HepG2 (cell line): ENCODE measurements around the gene BTBD1. TPM values are rescaled to one million over a fixed set of nuclear protein-coding genes. Genes with fewer than 3 reads are reported as not detected.

Source experiments
- CEBPG ChIP-seq: IDR thresholded peaks from 2 replicates; pipeline ENCODE4 v1.6.1; 2016
- FOSL2 ChIP-seq: sonication (generic); formaldehyde crosslinking; IDR thresholded peaks from 2 replicates; pipeline ENCODE4 v1.4.0; 2020; ENCODE audit warnings: missing genetic modification reagents
- FOXC1 ChIP-seq: sonication (generic); formaldehyde crosslinking; IDR thresholded peaks from 2 replicates; pipeline ENCODE4 v1.8.0; 2022; ENCODE audit warnings: mild to moderate bottlenecking, missing genetic modification reagents, borderline replicate concordance
- GMEB1 ChIP-seq: sonication (generic); formaldehyde crosslinking; IDR thresholded peaks from 2 replicates; pipeline ENCODE4 v1.5.1; 2020; ENCODE audit warnings: missing genetic modification reagents, mild to moderate bottlenecking, borderline replicate concordance
- KLF15 ChIP-seq: sonication (generic); formaldehyde crosslinking; IDR thresholded peaks from 2 replicates; pipeline ENCODE4 v1.8.1; 2023; ENCODE audit warnings: borderline replicate concordance, mild to moderate bottlenecking, inconsistent platforms, missing genetic modification reagents, mixed read lengths
- MAZ ChIP-seq, 2 experiments: sonication (generic) in 1 of 2; formaldehyde crosslinking in 1 of 2; IDR thresholded peaks; 2 replicates each; pipeline versions ENCODE4 v1.5.0 to v1.6.1; 2012 to 2020; ENCODE audit warnings: low read depth in 2 of 2, mild to moderate bottlenecking in 2 of 2, borderline replicate concordance in 1 of 2, improper control_type of control experiment in 1 of 2, low read length in 1 of 2, missing genetic modification reagents in 1 of 2, moderate library complexity in 1 of 2
- MTA3 ChIP-seq: sonication (generic); formaldehyde crosslinking; IDR thresholded peaks from 2 replicates; pipeline ENCODE4 v1.4.0; 2020; ENCODE audit warnings: missing genetic modification reagents
- SMARCC2 ChIP-seq: fragments of 450-650 bp; IDR thresholded peaks from 2 replicates; pipeline ENCODE4 v1.6.1; 2017; ENCODE audit warnings: antibody characterized with exemption, mild to moderate bottlenecking
- SNAPC5 ChIP-seq: sonication (generic); formaldehyde crosslinking; IDR thresholded peaks from 2 replicates; pipeline ENCODE4 v1.8.1; 2023; ENCODE audit warnings: mild to moderate bottlenecking, missing genetic modification reagents, borderline replicate concordance
- SNRNP70 ChIP-seq: fragments of 200-400 bp; formaldehyde crosslinking; IDR thresholded peaks from 2 replicates; pipeline ENCODE4 v1.6.1; 2017; ENCODE audit warnings: mild to moderate bottlenecking, low read depth, low read length, moderate library complexity
- XBP1 ChIP-seq: sonication (generic); formaldehyde crosslinking; IDR thresholded peaks from 2 replicates; pipeline ENCODE4 v1.5.0; 2020; ENCODE audit warnings: missing genetic modification reagents
- ZFP82 ChIP-seq: sonication (generic); formaldehyde crosslinking; IDR thresholded peaks from 2 replicates; pipeline ENCODE4 v1.5.1; 2020; ENCODE audit warnings: mild to moderate bottlenecking, missing genetic modification reagents, borderline replicate concordance
- ZKSCAN1 ChIP-seq: fragments of 150-350 bp; IDR thresholded peaks from 2 replicates; pipeline ENCODE4 v1.6.1; 2014; ENCODE audit warnings: low read length
- ZNF460 ChIP-seq: sonication (generic); formaldehyde crosslinking; IDR thresholded peaks from 2 replicates; pipeline ENCODE4 v1.5.1; 2020; ENCODE audit warnings: missing genetic modification reagents, mild to moderate bottlenecking, borderline replicate concordance
- ZNF597 ChIP-seq: sonication (generic); formaldehyde crosslinking; IDR thresholded peaks from 2 replicates; pipeline ENCODE4 v1.5.0; 2020; ENCODE audit warnings: missing genetic modification reagents
- ZNF687 ChIP-seq: sonication (generic); formaldehyde crosslinking; IDR thresholded peaks from 2 replicates; pipeline ENCODE4 v1.5.1; 2020; ENCODE audit warnings: mild to moderate bottlenecking, missing genetic modification reagents, moderate library complexity
- ZNF749 ChIP-seq: sonication (generic); formaldehyde crosslinking; IDR thresholded peaks from 2 replicates; pipeline ENCODE4 v1.8.0; 2022; ENCODE audit warnings: mild to moderate bottlenecking, missing genetic modification reagents, moderate library complexity, borderline replicate concordance
- ZNF850 ChIP-seq: sonication (generic); formaldehyde crosslinking; conservative IDR thresholded peaks from 2 replicates; pipeline ENCODE4 v1.9.0; 2021; ENCODE audit warnings: mild to moderate bottlenecking, missing genetic modification reagents
- polyA plus RNA-seq, 8 experiments: library from polyadenylated mRNA; depleted of rRNA in 3 of 8; stranded (reverse) in 7 of 8; unstranded in 1 of 8; fragments of >200 nt; fragmentation: Illumina TruSeq in 4 of 8; extraction: Trizol in 4 of 8; gene quantifications; 2 replicates each; pipeline versions ENCODE4 v1.2.1 to v1.2.3, GENCODE V29; 2011 to 2016; ENCODE audit warnings: low read depth in 4 of 8, missing spikeins in 1 of 8, mixed read lengths in 1 of 8; ENCODE audit not compliant: insufficient read depth in 1 of 8
- total RNA-seq, 5 experiments: library from RNA; depleted of rRNA; stranded (reverse); fragments of >200 nt; fragmentation: Illumina TruSeq; extraction: Trizol; gene quantifications; 2 replicates each; pipeline ENCODE4 v1.2.3, GENCODE V29; 2016; ENCODE audit warnings: low read depth in 1 of 5
- TF ChIP-seq, protein P1 (sequence below): sonication (generic); formaldehyde crosslinking; IDR thresholded peaks from 2 replicates; pipeline ENCODE4 v1.9.0; 2021; ENCODE audit warnings: missing genetic modification reagents, borderline replicate concordance

The BTBD1 gene
- total and polyA plus RNA-seq, 2 of the 13 experiments (the other 11 are each of a cell fraction or from before 2014, with no cell fraction given): 32.1 to 53.9 TPM

DNA sequence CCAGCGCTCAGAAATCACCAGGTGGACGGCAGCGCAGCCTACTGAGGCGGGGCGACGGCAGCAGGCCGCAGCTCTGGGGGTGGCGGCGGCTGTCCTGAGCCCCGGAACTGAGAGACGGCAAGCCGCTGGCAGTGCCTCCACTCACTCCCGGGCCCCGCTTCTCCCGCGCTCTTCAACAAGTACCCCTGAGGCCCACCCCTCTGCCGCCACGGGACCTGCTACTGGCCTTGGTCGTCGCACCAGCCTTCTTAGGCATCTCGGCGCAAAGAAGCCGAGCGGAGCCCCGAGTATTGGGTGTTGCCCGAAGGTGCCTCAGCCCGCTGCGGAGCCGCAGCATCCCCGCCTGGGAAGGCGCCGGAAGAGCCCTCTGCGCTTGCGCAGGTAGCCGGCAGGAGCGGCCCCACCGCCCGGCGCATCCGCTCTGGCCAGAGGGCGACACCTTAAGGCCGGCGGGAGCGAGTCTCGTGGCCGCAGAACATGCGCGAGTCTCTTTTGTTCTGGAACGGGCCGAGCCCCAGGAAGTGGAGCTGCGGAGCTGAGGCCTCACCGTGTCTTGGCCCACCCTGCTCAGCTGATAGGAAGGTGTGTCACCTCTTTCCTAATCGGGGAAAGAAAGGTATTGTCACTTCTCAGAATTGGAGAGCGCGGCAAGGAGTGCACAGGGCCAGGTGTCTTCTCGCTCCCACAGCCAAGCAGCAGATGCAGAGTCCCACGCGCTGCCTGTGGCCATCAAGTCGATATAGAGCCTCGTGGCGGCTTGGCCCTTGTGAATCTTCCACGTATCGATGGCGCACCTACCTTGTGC lies 55.6 kb downstream of the BTBD1 start, which contains the start of gene C15orf40 (continued):
- TF ChIP-seq SNAPC5: no peak
- TF ChIP-seq, protein P1, sequence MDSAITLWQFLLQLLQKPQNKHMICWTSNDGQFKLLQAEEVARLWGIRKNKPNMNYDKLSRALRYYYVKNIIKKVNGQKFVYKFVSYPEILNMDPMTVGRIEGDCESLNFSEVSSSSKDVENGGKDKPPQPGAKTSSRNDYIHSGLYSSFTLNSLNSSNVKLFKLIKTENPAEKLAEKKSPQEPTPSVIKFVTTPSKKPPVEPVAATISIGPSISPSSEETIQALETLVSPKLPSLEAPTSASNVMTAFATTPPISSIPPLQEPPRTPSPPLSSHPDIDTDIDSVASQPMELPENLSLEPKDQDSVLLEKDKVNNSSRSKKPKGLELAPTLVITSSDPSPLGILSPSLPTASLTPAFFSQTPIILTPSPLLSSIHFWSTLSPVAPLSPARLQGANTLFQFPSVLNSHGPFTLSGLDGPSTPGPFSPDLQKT (CRISPR knock-in tag): peak; percentile 39; the same call in 1 of the 2 replicates
- no peak for TF ChIP-seq ZFP82 (CRISPR knock-in tag)
- TF ChIP-seq ZNF749: peak; percentile 73; the same call in 1 of the 2 replicates
- peak; percentile 88; the same call in 1 of the 2 replicates for TF ChIP-seq FOXC1
- peak; percentile 24; the same call in 1 of the 2 replicates for TF ChIP-seq CEBPG (CRISPR knock-in tag)
- no peak for TF ChIP-seq MTA3
- no peak for TF ChIP-seq SNRNP70
- peak; percentile 99 for TF ChIP-seq ZNF687 (CRISPR knock-in tag)
- no peak for TF ChIP-seq XBP1 (CRISPR knock-in tag)
- no peak; the same call in 1 of the 2 replicates for TF ChIP-seq ZNF460 (CRISPR knock-in tag)
- TF ChIP-seq ZNF850: no peak
- peak; percentile 18; the same call in 1 of the 2 replicates for TF ChIP-seq FOSL2
- TF ChIP-seq MAZ (IDR thresholded peaks at IDR 0.05; ENCODE audit: borderline replicate concordance, low read depth, low read length): 0 out of 2 replicates have a peak, but pooled peaks have one; percentile 42
- peak; percentile 93 for TF ChIP-seq MAZ (CRISPR knock-in tag; IDR thresholded peaks at IDR 0.05; ENCODE audit: low read depth)
- no peak for TF ChIP-seq ZKSCAN1
- TF ChIP-seq ZNF597: no peak
- TF ChIP-seq KLF15 (CRISPR knock-in tag): peak; percentile 49; the same call in 1 of the 2 replicates
- TF ChIP-seq SMARCC2: no peak
- TF ChIP-seq GMEB1 (CRISPR knock-in tag): peak; percentile 82; the same call in 1 of the 2 replicates
